Adipose tissue (tissue), 3 donors: ENCODE data around the gene NEU3. TPM values are rescaled to one million over a fixed set of nuclear protein-coding genes. Genes with fewer than 3 reads are reported as not detected.
"Not testable (repeated sequence)": the region's sequence is repeated elsewhere in the genome, so short reads cannot be mapped to it uniquely, and the experiment has no call there.

ENCODE experiments used
- H3K27ac ChIP-seq: one replicate; pipeline ENCODE4 v1.5.1; 2013; ENCODE audit warnings: low read depth, low read length
- WGBS, 3 donors: extraction: QIAGEN DNeasy Blood & Tissue Kit; methylation state at CpG; one replicate each; pipeline ENCODE4 v1.1.7; 2013; 5-methylcytosine and 5-hydroxymethylcytosine counted together
- polyA plus RNA-seq, 3 donors: library from polyadenylated mRNA; stranded (reverse); fragments of 200-250 nt; gene quantifications; one replicate each; pipeline ENCODE4 v1.2.3, GENCODE V29; 2013
- donor health status: healthy with polysubstance abuse.
- donor health status: Bipolar disorder and iron deficiency.
- donor health status: healthy.

The NEU3 gene
- polyA plus RNA-seq, 3 donors = 2.6 to 3.1 (median 2.6) TPM

DNA sequence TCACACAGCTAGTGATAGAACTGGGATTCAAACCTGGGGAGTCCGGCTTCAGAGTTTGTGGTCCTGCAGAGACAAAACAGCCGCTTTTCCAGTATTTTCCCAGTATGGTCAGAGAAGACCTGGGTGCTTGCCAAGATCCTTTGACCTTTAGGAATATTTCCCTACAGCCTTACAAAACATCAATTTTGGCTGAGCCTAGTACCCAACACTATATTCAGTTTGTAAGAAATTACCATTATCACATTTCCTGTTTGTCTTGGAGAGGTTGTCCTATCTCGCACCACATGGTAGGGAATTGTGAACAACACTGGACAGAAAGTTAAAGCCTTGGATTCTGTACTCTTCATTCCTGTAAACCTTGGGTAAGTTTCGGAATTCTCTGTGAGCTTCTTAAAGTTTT lies 10.7 kb upstream of the NEU3 start:
- H3K27ac ChIP-seq = no peak overlapping the region
- WGBS, 3 donors = 93 to 96% (median 93%) methylated on average over 4 of the region's 4 CpGs

DNA sequence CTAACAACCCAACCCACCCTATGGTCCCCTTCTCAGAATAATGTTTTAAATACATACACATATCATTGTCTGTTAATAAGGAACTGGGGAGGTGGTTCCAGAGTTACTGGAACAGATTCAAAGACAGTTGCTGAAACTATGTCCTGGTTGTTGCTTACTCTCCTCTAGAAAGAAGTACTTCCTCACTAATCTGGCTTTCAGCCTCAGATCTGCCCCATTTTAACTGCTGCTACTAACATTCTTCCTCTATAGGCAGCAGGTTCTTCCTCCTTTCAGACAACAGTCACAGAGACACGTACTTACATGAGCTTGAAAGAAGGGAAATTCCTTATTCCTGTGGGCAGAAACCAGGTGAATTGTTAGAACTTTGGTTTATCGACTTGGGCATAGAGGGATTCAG lies 8.1 kb upstream of the NEU3 start:
- WGBS, 3 donors = 72 to 90% (median 78%) methylated on average over 2 of the region's 2 CpGs
- no peak overlapping the region for H3K27ac ChIP-seq

DNA sequence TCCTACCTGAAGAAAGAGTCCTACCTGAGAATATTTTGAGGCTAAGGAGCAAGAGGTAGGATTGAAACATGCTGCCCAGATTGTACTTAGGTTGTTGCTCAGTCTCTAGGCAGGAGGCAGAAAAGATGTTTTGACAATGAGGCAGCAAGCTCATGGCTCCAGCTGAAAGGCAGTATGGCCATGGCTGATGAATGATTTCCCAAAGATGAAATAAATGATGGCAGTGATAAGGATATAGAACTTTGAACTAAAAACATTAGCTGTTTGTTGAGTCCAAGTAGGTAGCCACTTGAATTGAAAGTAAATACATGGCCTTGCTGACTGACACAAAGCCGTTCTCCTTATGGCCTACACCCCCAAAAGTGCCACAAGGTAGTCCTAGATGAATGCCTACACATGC lies 6.8 kb upstream of the NEU3 start:
- 75 to 100% (median 100%) methylated on average over 1 of the region's 1 CpG for WGBS, 3 donors
- H3K27ac ChIP-seq = no peak overlapping the region

DNA sequence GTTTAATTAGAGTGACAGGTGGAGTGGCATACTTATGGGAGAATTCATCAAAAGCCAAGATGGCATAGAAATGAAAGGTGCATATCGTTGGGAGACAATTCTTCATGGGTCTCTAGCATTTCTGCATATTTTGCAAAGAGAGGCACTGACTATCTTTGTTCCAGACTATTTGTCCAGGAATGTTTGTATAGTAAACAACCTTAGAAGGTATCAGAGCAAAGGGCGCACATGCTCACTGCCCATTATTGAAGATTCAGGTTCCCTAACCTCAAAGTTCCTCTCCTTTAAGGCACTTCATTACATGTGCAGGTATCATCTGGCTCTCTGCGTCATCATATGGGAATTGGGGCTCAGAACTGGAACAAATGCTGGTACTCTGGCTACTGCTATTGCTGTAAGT lies 4.7 kb upstream of the NEU3 start:
- 46 to 95% (median 90%) methylated on average over 3 of the region's 3 CpGs for WGBS, 3 donors
- H3K27ac ChIP-seq = no peak overlapping the region

DNA sequence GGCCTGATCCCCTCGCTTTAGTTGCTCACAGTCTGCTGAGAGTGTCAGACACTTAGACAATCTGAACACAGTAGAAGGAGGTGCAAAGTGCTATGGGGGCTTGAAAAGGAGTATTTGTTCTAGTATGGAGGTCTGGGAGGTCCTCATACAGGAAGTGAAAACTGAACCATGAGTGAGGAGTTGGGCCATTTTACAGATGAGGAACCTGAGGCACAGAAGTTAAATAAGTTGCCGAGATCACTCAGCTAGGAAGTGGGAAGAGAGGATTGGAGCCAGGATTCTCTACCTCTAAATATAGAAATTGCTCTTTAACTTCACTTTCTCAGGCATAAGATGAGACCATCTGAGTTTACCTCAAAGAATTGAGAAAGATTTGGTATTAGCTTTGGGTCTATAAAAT lies 4.0 kb upstream of the NEU3 start:
- WGBS, 3 donors = 87 to 93% (median 88%) methylated on average over 2 of the region's 2 CpGs
- no peak overlapping the region for H3K27ac ChIP-seq

DNA sequence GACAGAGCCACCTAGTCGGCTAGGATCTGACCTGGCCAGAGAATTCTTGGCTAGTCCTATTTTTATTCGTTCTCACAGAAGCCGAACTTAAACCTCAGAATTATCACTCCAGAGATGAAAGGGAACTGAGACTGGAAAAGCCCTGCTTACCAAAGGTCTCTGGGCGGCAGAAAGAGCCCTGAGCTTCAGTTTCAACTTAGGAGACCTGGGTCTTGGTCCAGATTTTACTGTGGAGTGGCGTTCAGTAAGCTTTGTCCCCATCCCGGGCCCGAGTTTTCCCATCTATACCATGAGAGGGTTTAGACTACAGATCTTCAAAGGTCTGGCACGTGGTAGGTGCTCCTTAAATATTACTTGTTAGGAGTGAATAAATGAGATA lies 516 bp downstream of the NEU3 start:
- 5 to 7% (median 5%) methylated on average over 8 of the region's 8 CpGs for WGBS, 3 donors
- H3K27ac ChIP-seq = no peak overlapping the region

DNA sequence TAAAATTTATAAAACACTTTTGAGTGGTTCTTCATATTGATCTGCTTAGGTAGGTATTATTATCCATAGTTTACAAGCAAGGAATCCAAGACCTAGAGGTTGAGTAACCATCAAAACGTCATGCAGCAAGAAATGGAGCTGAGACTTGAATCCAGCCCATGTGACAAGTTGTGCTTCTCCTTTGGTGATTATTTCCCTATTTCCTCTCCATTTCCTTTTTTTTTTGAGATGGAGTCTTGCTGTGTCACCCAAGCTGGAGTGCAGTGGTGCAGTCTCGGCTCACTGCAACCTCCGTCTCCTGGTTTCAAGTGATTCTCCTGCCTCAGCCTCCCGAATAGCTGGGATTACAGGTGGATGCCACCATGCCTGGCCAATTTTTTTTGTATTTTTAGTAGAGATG lies 1.4 kb downstream of the NEU3 start:
- H3K27ac ChIP-seq = not testable (repeated sequence)
- WGBS, 3 donors = 65 to 91% (median 77%) methylated on average over 4 of the region's 4 CpGs

DNA sequence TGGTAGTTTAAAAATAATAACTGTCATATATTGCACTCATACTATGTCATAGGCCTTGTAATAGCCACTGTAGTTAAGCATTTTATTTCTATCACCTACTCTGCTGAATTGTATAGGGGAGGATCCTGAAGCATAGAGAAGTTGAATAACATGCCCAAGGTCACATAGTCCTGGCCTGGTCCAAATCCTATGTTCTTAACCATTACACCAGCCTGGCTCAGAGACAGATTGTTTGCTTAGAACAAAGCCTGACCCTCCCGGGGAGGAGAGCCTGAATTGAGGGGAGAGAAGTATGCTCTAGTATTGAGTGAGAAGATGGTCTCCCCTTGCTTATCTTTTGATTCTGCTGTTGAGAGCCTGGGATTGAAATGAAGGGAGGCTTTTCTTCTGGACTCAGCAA lies 2.2 kb downstream of the NEU3 start:
- no peak overlapping the region for H3K27ac ChIP-seq
- 20 to 86% (median 67%) methylated on average over 1 of the region's 1 CpG for WGBS, 3 donors

DNA sequence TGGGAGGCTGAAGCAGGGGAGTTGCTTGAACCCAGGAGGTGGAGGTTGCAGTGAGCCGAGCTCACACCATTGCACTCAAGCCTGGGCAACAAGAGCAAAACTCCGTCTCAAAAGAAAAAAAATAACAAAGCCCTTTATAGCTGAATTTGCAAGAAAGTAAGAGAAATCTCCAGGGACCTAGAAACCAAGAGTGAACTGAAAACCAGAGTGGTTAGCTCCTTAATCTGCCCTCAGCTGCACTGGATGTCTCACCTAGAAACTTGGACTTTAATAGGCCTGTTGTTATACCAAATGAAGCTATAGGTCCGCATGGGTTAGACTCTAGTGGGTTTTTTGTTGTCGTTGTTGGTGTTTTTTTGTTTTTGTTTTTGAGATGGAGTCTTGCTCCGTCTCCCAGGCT lies 4.1 kb downstream of the NEU3 start:
- 92 to 95% (median 94%) methylated on average over 5 of the region's 5 CpGs for WGBS, 3 donors
- no peak overlapping the region for H3K27ac ChIP-seq

DNA sequence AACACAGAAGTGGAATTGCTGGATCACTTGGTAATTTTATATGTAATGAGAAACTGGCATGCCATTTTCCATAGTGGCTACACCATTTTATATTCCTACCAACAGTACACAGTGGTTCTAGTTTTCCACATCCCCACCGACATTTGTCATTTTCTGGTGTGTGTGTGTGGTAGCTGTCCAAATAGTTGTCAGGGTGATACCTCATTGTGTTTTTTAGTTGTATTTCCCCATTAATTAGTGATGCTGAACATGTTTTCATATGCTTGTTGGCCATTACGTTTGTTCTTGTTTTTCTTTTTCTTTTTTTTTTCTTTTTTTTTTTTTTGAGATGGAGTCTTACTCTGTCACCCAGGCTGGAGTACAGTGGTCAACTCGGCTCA lies 12.2 kb downstream of the NEU3 start:
- WGBS, 3 donors = 86 to 89% (median 87%) methylated on average over 3 of the region's 3 CpGs
- no peak overlapping the region for H3K27ac ChIP-seq

DNA sequence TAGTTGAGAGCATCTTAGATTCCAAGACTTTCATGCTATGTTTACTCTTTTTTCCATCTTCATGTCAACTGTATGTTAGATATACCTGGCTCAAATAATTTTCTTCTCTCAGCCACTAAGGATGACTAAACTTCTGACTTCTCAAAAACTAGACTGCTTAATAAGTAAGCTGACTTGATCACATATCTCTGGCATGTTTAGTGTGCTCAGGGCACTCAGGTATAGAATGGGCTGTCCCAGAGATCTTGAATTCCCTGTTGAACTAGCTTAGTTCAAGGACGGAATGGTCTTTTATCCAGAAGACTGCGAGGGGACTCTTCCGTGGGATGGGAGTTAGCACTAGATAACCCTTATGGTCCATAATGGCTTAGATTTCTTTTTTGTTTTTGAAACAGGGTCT lies 13.0 kb downstream of the NEU3 start:
- no peak overlapping the region for H3K27ac ChIP-seq
- WGBS, 3 donors = 84 to 95% (median 91%) methylated on average over 3 of the region's 3 CpGs

DNA sequence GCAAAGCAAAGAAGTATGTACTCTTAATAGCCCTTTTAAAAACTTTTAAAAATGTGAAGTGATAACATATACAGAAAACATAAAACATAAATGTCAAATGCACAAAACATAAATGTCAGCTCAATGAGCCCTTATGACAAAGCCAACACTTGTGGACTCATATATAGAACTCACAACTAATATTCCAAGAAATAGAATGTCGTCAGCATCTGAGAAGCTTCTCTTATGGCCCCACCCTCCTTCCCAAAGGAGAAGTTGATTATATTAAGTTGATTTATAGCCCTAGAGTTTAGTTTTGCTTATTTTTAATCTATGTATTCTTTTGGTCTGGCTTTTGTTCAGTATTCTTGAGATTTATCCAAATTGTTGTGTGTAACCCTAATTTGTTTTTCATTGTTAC lies 13.8 kb downstream of the NEU3 start:
- 86 to 95% (median 91%) methylated on average over 1 of the region's 1 CpG for WGBS, 3 donors

DNA sequence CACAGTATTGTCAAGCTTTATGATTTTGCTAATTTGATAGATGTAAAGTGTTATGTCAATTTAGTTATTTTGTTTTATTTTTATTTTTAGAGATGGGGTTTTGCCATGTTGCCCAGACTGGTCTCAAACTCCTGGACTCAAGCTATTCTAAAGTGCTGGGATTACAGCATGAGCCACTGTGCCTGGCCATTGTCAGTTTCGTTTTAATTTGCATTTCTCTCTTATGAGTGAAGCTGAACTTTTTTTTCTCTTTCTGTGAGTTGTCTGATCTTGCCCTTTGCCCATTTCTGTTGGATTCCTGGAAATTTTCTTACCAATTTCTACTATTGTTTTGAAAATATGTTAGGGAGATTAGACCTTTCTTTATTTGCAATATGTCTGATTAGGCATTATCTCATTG lies 15.5 kb downstream of the NEU3 start:
- 67 to 88% (median 83%) methylated on average over 1 of the region's 1 CpG for WGBS, 3 donors
- no peak overlapping the region for H3K27ac ChIP-seq

More for the DNA sequence above, 13.8 kb downstream of the NEU3 start:
- no peak overlapping the region for H3K27ac ChIP-seq

DNA sequence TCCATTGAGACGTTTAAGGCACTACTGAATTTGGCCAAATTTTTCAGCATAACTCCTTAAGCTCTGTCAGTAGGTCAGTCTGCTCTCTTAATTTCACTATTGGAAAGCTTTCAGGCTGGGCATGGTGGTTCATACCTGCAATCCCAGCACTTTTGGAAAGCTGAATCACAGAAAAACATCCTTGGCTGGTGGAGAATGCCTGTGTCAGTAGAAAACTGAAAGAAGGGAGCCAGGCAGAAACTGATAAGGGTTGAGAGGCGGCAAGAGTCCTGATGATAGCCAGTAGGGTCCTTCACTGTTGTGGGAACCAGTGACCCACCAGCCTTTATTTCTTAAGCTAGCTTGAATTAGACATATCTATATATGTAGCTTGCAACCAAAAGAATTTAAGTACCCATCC lies 22.6 kb downstream of the NEU3 start:
- H3K27ac ChIP-seq = no peak overlapping the region
- WGBS, 3 donors = 76 to 86% (median 77%) methylated on average over 2 of the region's 2 CpGs

DNA sequence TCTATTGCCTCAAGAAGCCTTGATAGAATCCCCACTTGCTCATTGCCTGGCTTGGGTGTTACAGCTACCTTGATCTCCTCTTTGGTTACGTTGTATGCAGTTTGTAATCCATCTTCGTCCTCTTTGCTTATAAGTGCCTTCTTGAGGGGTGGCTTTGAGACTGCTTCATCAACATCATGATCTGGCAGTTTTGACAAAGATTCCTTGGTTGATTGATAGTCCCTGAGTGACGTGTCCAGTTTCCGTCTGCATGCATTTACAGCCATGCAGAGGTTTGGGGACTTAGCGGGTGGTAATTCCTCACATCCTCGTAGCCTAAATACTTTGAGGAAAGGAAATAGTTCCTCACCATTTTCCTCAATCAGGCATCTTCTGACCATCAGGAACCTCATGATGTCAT lies 23.1 kb downstream of the NEU3 start:
- WGBS, 3 donors = 94 to 96% (median 95%) methylated on average over 6 of the region's 6 CpGs
- no peak overlapping the region for H3K27ac ChIP-seq

DNA sequence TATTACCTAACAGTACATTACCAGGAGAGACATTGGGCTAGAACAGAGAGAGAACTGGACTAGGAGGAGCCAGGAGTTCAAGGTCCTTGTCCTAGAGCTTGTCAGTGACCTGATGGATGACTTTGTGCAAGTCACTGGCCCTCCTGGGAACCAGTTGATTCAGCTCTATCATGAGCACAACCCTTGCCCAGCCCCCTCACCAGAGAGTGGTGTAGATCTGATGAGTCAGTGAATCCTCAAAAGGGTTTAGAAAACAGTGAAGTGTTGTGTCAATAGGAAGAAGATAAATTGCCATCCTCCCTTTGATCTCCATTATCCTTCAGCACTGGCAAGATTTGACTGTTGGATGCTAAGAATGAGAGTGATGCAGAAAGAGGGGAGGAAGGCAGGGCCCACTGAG lies 24.3 kb downstream of the NEU3 start:
- H3K27ac ChIP-seq = no peak overlapping the region

DNA sequence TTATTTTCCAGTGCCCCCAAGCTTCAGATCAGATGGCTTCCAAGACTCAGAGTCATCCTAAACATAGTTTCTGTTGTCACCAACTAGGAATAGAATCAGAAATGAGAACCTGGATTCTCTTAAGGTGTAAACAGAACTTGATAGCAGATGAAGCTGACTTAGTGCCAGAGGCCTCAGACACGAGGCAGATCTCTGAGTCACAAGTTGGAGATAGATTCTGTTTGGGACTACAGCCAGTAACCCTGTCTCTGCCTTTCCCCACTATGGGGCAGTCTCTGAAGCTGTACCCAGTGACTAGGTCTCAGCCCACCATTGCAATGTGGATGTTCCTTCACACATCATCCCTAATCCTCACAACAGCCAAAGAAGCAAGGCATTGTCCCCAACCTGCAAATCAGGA lies 25.4 kb downstream of the NEU3 start:
- WGBS, 3 donors = 0 to 33% (median 24%) methylated on average over 1 of the region's 1 CpG
- H3K27ac ChIP-seq = no peak overlapping the region

DNA sequence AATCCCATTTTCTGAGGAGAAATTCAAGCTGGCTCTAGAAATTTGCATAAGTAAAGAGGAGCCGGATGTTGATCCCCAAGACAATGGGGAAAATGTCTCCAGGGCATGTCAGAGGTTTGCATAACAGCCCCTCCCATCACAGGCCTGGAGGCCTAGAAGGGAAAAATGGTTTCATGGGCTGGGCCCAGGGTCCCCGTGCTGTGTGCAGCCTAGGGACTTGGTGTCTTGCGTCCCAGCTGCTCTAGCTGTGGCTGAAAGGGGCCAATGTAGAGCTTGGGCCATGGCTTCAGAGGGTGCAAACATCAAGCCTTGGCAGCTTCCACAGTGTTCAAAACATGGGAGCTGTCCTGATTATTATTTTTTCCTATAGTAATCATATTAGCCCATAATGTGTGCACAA lies 30.5 kb downstream of the NEU3 start:
- WGBS, 3 donors = 95 to 100% (median 97%) methylated on average over 3 of the region's 3 CpGs
- H3K27ac ChIP-seq = not testable (repeated sequence)

DNA sequence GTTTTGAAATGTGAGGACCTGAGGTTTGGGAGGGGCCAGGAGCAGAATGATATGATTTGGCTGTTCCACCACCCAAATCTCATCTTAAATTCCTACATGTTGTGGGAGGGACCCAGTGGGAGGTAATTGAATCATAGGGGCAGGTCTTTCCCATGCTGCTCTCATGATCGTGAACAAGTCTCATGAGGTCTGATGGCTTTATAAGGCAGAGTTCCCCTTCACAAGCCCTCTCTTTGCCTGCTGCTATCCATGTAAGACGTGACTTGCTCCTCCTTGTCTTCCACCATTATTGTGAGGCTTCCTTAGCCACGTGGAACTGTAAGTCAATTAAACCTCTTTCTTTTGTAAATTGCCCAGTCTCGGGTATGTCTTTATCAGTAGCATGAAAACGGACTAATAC lies 31.6 kb downstream of the NEU3 start:
- 79 to 92% (median 84%) methylated on average over 5 of the region's 5 CpGs for WGBS, 3 donors
- not testable (repeated sequence) for H3K27ac ChIP-seq

DNA sequence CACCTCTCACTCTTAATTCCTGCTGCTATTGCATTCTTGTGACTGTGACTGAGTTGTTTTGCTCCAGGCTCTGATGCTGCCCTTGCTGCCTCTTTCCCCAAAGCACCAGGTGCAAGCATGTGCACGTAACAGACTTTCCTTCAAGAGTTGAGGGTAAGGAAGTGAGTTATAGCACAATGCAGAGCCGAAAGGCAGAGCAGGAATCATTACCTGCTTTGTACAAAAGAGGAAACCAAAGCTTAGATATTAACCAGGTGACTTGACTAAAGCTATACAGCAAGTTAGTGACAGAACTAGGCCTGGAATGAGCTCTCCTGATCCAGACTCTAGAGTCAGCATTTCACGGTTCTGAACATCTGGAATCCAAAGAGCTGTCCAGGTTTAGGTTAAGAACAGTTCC lies 33.6 kb downstream of the NEU3 start:
- 60 to 87% (median 79%) methylated on average over 3 of the region's 3 CpGs for WGBS, 3 donors
- H3K27ac ChIP-seq = no peak overlapping the region

DNA sequence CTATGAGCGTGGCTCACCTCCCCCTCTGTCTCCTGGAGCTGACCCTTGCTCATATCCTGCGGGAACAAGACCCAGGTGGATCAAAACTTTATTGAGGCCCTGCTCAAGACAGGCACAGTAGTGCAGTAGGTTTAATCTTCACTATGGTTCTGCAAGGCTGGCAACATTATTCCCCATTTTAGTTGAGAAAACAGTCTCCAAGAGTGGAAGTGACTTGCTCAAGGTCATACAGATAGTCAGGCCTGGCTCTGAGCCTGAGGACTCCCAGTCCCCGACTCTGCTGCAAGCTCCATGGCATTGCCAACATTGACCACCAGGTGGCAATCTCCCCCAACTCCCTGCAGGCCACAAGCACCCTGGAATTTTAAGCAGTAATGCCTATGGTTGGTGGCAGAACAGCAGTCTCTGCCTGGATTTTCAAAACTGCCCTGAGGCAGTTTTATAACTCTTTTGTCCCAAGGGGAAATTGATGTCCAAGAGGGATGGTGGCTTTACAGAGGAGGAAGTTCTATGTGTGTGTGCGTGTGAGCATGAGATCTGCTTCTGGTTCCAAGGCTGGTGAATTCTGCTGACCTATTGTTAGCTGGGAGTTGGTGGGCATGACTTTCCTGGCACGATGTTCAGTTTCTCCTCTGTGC lies 34.1 kb downstream of the NEU3 start:
- H3K27ac ChIP-seq = no peak overlapping the region
- 45 to 62% (median 59%) methylated on average over 5 of the region's 5 CpGs for WGBS, 3 donors
